Measurements from ENCODE around the gene COA8. TPM values are rescaled to one million over a fixed set of nuclear protein-coding genes. Genes with fewer than 3 reads are reported as not detected.

Gene COA8
- total and polyA plus RNA-seq, 12 donors: 4.9 to 59.6 (median 33.0) TPM

DNA sequence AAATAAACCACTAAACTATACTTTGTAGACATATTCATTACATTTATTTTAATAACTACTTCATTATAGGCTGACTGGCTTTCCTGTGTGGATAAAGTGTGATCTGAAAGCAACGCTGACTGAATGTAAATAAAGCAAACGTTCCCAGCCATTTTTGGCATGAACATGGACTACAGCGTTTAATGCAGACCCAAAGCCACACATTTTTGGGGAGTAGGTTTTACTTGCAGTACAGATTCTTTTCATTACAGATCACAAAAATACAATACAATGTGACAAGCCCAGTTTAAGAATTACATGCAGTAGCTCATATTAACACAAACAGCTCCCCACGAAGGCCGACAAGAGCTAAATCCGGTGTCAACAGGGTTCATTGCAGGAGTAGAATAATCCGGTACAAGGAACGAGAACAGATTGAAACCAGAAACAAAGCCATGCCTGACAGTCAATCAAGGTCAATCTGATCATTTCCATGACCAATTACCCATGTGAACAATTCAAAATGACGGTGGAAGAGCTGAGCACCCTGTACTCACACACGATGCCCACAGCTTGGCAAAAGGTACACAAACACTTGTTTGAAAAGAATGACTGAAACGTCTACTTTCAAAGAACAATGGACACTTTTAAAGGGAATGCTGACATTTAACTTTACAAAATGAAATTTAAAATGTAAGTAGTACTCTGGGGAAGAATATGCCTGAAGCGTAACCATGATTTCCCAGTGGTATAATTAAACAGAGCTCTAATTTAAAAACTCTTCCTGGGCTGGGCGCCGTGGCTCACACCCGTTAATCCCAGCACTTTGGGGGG is 5.6 kb upstream of the COA8 start:
- WGBS, 4 donors: 60 to 63% (median 62%) methylated on average over 15 of the region's 15 CpGs
- TF ChIP-seq, protein P1, sequence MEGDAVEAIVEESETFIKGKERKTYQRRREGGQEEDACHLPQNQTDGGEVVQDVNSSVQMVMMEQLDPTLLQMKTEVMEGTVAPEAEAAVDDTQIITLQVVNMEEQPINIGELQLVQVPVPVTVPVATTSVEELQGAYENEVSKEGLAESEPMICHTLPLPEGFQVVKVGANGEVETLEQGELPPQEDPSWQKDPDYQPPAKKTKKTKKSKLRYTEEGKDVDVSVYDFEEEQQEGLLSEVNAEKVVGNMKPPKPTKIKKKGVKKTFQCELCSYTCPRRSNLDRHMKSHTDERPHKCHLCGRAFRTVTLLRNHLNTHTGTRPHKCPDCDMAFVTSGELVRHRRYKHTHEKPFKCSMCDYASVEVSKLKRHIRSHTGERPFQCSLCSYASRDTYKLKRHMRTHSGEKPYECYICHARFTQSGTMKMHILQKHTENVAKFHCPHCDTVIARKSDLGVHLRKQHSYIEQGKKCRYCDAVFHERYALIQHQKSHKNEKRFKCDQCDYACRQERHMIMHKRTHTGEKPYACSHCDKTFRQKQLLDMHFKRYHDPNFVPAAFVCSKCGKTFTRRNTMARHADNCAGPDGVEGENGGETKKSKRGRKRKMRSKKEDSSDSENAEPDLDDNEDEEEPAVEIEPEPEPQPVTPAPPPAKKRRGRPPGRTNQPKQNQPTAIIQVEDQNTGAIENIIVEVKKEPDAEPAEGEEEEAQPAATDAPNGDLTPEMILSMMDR (IDR thresholded peaks at IDR 0.05): no peak
- no peak for TF ChIP-seq POLR2A (IDR thresholded peaks at IDR 0.05)
- no peak overlapping the region for H3K4me3 ChIP-seq
- no peaks in the 10 kb centered on the region for H3K27me3 ChIP-seq
- DNase-seq: peak in 1 of 7 donors; percentile 15
- peak overlapping the region in 2 of 5 donors; percentile 7 to 49 for H3K27ac ChIP-seq
- H3K4me1 ChIP-seq (replicated peaks in 1 of 2): peaks cover 15 to 54% of the 10 kb centered on the region in 2 donors
- intact Hi-C loops (cut with DNase I): no loop called here
- peaks cover 0 to 23% of the 10 kb centered on the region in 2 donors for H3K36me3 ChIP-seq (replicated peaks in 1 of 2)
- H3K9me3 ChIP-seq (replicated peaks in 1 of 3): no peaks in the 10 kb centered on the region

DNA sequence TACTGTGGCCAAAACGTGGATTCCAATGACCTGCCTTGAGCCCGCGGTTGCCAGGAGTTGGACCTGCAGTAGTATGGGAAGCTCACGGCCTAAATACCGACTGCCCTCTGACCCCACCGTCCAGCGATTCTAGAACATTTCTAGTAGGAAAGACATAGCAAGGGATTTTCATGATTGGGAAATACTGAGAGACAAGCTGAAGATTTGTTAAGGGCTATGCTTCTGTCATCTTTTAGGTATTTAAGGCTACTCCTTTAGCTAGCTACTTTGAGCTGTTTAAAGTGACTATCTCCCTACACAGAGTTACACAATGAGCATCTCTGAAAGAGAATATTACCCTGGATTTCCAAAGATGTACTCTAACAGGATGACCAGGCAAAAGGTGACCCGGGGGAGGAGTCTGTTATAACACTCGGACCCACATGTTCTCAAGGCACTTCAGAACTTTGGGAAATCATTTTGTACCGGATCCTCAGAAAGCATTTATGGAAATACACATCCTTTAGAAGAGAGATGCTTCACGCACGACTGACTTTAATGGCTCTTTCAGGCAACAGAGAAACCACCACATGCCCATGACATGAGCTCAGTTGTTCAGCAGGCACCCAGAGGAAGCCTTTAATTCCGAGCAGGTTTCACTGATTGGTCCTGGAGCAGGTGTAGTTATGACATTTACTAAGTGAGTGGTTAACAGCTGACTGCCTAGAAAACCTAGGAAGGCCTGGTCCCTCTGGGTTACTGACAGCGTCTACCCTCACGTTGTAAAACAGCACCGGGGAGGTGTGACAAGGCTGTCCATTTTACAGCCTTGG is 4.5 kb upstream of the COA8 start:
- H3K4me3 ChIP-seq: no peak overlapping the region
- peak in 1 of 7 donors; percentile 32 for DNase-seq
- TF ChIP-seq, protein P1 (IDR thresholded peaks at IDR 0.05): no peak
- TF ChIP-seq POLR2A (IDR thresholded peaks at IDR 0.05): no peak
- WGBS, 4 donors: 77 to 89% (median 82%) methylated on average over 16 of the region's 16 CpGs
- peak overlapping the region in 2 of 5 donors; percentile 17 to 73 for H3K27ac ChIP-seq
- no peaks in the 10 kb centered on the region for H3K27me3 ChIP-seq
- intact Hi-C loops (cut with DNase I): no loop called here
- H3K4me1 ChIP-seq (replicated peaks in 1 of 2): peaks cover 8 to 46% of the 10 kb centered on the region in 2 donors
- no peaks in the 10 kb centered on the region for H3K9me3 ChIP-seq (replicated peaks in 1 of 3)
- peaks cover 0 to 23% of the 10 kb centered on the region in 2 donors for H3K36me3 ChIP-seq (replicated peaks in 1 of 2)

DNA sequence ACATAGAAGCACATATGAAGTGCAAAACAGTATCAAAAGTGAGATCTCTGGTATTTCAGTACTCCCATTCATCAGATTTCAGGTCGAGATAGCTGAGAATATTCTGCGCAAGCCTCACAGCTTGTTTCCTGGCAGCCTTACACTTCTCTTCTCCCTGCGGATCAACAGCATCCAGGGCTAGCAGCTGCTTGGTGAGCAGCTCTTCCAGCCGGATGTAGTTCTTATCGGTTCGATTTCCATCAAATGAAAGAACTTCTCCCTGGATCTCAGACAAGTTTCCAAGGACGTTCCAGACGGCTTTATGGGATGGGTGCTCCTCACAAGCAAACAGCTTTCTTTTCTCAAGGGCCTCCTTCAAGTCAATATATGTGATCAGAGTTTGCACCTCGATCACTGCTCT is 3.0 kb upstream of the COA8 start:
- WGBS, 4 donors: 62 to 66% (median 64%) methylated on average over 9 of the region's 9 CpGs
- no peak for DNase-seq
- Histone ChIP-seq H3K27ac (peak overlapping the region in 1 of 5 donors; percentile 10), H3K4me1 (replicated peaks in 1 of 2) (peaks cover 18 to 60% of the 10 kb centered on the region in 2 donors), H3K4me3 (no peak overlapping the region), H3K27me3 (no peaks in the 10 kb centered on the region), H3K9me3 (replicated peaks in 1 of 3) (no peaks in the 10 kb centered on the region), H3K36me3 (replicated peaks in 1 of 2) (peaks cover 0 to 23% of the 10 kb centered on the region in 2 donors)
- intact Hi-C loops (cut with DNase I): no loop called here
- TF ChIP-seq, protein P1 (IDR thresholded peaks at IDR 0.05): no peak
- TF ChIP-seq POLR2A (IDR thresholded peaks at IDR 0.05): no peak

DNA sequence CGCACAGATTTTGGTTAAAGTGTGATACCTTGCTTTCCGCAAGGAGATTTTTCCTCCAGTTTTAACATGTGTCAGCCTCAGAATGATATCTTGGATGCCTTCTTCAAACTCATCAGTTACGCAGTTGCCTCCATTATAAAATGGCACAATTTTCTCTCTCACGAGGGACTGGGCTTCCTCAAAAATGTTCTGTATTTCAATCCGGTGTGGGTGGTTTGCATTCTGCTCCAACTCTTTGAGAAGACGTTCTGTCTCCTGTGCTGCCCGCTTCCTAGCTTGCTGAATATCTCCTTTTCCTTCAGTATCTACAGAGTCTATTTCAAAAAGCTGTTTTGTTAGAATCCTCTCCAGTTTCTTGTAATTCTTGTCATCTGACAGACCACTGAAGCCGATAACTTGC is 2.1 kb upstream of the COA8 start:
- intact Hi-C loops (cut with DNase I): no loop called here
- no peaks in the 10 kb centered on the region for H3K9me3 ChIP-seq (replicated peaks in 1 of 3)
- H3K27me3 ChIP-seq: no peaks in the 10 kb centered on the region
- TF ChIP-seq, protein P1 (IDR thresholded peaks at IDR 0.05): no peak
- no peak for TF ChIP-seq POLR2A (IDR thresholded peaks at IDR 0.05)
- DNase-seq: no peak
- WGBS, 4 donors: 73 to 81% (median 77%) methylated on average over 8 of the region's 8 CpGs
- H3K36me3 ChIP-seq (replicated peaks in 1 of 2): peaks cover 0 to 23% of the 10 kb centered on the region in 2 donors
- peak overlapping the region in 1 of 5 donors; percentile 94 for H3K27ac ChIP-seq
- H3K4me1 ChIP-seq (replicated peaks in 1 of 2): peaks cover 18 to 60% of the 10 kb centered on the region in 2 donors
- H3K4me3 ChIP-seq: no peak overlapping the region
